CD4-positive, alpha-beta T cell treated with Interleukin-17A for 4 hours (primary cell): ENCODE data around the gene PPP1R7.

Experiments used
- DNase-seq: peaks from one replicate; pipeline ENCODE4 v3.0.0-alpha.2; 2020; ENCODE audit warnings: mixed read lengths

Gene PPP1R7

DNA sequence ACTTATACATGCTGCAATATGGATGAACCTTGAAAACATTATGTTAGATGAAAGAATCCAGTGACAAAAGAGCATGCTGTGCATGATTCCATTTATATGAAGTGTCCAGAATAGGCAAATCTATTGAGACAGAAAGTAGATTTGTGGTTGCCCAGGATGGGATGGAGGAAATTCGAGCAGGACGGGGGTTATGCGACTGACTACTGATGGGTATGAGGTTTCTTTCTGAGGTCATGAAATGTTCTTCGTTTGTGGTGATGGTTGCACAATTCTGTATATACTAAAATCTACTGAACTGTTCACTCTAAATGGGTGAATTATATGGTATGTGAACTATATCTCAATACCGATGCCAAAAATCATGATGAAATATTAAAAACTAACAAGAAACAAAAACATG is 29.3 kb upstream of the PPP1R7 start:
- DNase-seq: no peak

DNA sequence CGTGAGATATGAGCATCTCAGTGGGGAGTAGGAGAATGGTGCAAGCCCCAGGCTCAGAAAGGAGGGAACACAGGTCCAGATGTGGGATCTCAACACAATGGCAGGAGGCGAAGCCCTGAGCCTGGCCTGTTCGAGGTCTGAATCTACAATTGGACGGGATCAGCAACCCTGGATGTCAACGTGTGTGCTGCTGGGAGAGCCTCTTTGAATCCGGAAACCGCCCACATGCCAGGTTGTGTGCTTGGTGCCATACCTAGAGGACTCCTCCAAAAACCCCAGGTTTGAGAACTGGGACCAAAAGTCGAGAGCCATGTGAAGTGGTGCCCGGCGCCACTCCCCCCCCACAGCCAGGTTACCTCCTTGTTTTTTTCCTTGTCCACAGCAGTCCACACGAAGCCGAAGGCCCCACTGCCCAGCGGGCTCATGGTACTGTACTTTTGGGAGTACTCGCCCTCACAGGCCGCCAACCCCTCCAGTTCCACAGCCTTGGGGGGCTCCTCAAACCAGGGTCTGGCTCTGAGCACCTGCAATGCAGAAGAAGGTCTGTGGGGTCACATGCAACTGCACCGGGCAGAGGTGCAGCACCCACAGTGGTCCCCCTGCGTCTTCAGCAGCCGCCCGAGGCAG is 27.8 kb upstream of the PPP1R7 start:
- DNase-seq: no peak

DNA sequence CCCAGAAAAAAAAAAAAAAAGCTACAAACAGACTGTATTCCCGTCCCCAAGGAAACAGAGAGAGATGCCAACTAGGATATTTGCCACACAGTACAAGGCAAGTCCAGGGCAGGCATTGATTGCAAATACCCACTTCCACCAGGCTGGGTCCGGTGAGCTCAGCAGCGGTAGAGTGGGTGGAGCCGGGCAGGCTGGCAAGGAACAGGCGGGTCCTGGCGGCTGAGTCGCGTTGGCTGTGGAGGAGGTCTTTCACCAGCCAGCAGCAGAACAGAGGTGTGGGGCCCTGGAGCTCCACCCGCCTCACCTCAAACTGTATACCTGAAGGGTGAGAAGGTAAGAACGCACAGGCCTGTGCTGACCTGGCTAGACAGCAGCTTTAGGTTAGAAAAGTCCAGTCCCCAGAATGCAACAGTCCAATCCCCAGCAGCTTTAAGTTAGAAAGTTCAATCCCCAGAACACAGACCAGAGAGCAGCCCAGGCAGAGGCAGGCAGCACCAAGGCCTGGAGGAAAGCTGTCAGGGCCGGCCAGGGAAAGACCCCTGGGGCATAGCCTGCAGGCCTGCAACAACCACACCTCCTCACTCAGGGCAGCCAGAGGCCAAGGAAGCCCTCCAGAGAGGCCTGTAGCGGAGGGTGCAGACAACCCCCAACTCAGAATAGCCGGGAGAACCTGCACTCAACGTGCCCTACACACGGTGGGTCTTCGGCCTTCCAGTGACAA is 26.3 kb upstream of the PPP1R7 start:
- peak; percentile 65 for DNase-seq

DNA sequence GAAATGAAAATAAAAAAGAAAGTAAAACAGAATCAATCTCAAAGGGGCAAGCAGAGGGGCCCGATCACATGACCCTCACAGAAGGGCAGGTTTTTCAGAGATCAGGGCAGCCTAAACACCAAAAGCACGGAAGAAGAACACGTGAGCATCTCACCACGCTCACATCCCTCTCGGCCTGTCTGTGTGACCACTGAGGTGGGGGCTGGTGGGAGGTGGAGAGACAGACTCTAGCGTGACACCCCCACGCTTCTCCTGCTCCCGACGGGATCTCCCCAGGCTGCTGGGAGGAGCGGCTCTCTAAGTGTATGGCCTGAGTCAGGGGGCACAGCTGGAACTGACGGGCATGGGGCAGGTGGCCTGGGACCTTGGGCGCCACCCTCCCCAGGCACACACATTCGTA is 24.6 kb upstream of the PPP1R7 start:
- no peak for DNase-seq

DNA sequence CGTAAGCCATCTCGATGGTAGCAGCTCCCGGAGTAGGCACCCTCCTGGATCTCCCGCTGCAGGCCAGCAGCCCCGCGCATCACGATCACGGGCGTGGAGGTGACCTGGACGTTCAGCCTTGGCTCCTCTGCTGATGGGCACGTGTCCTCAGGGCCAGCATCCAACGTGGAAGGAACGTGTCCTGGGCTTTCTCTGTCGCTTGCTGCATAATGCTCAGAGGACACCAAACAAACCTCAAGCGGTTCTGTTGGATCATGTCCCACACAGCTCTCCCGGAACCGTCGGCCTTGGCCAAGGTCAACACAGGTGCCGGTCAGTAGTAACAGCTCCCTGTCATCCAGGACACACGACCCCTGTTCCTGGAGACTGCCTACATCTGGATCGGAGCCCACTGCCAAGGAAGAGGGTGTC is 24.1 kb upstream of the PPP1R7 start:
- DNase-seq: no peak

DNA sequence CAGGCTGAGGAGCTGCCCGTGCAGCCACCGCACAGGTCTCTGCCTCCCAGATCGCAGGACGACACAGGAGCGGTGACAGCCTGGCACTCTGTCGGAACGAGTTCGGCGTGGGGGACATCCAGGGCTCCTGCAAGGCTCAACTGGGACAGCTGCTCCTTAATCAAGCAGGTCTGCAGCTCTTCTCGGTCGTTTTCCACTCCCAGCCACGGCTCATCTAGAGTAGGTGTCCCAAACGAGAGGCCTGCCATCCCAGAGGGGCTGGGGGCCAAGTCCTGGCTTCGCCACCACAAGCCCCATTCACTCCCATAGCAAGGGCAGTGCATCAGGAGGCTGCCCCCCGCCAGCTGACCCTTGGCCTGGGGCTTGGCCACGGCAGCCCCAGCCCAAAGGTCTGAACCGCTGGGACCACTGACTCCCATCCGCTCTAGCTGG is 23.5 kb upstream of the PPP1R7 start:
- DNase-seq: no peak

DNA sequence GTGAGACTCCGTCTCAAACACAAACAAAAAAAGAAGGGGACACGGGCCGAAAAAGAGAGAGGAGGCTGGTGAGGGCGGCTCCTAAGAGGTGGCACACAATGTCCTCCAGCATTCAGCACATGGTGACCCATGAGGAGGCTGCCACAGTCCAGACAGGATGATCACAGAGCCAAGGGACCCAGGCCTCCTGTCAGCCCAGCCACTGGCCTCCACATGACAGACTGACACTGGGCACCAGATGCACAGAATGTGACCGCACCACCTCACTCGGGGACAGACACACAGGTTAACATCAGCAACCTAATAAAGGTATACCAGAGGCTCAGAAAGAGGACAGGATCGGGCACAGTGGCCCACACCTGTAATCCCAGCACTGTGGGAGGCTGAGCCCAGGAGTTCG is 22.0 kb upstream of the PPP1R7 start:
- no peak for DNase-seq

DNA sequence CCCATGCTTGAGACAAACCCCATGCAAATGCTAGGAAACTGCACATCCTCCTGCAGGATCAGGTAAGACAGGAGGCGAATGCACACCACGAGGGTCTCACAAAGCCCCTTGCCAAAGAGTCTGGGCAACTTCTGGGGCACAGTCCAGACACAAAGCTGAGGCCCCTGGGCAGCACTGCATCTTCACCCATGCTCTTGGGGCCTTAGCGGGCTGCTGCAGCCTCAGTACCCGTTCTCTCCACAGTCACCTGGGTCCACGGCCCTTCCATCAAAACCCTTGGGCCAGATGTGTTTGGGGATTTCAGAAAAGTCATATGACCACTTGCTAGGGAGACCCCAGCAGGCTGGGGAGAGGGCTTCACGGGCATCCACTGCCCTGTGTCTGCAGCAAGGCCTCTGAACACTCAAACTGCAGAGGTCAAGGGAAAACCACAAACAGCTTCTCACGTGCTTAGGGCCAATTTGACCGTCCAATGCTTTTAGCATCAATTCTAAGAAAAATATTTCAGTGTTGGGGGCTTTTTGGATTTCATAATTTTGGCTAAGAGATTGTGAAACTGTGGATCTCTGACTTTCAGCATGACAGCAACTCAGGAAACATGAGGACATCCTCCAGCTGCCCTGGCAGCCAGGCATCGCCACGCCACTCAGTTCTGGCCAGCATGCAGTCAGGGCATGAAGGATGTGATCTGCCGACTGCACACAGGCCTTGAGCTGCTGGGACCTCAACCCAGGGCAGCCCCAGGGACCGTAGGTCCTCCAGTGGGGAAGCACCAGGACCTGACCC is 21.0 kb upstream of the PPP1R7 start:
- DNase-seq: no peak

DNA sequence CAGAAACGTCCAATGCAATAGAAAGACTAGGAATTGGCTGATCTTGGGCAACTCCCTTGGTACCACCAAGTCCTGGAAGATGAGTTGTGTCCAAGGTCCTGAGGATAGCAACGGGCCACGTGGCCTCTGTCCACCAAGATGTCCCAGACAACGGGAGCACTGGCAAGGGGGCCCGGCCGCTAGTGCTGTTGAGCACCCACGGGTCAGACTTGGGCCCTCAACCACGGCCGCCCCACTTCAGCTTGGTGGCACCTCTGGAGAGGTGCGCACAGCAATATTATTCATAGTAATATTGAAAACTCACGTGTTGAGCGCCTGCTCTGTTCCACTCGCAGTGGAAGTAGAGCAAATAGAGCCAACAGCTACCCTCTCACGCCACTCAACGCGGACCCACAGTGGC is 20.0 kb upstream of the PPP1R7 start:
- no peak for DNase-seq

DNA sequence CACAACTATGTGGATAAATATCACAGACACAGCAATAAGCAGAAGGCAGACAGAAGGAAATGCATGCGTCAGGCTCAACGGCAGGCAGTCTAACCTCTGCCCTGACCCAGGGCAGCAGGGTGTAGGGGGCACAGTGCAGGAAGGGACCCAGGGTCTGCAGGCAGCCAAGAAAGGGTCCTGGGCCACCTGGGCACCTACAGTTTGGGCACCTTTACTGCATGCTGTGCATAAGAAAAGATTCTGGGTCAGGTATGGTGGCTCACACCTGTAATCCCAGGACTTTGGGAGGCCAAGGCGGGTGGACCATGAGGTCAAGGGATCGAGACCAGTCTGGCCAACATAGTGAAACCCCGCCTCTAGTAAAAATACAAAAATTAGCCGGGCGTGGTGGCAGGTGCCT is 18.7 kb upstream of the PPP1R7 start:
- no peak for DNase-seq

DNA sequence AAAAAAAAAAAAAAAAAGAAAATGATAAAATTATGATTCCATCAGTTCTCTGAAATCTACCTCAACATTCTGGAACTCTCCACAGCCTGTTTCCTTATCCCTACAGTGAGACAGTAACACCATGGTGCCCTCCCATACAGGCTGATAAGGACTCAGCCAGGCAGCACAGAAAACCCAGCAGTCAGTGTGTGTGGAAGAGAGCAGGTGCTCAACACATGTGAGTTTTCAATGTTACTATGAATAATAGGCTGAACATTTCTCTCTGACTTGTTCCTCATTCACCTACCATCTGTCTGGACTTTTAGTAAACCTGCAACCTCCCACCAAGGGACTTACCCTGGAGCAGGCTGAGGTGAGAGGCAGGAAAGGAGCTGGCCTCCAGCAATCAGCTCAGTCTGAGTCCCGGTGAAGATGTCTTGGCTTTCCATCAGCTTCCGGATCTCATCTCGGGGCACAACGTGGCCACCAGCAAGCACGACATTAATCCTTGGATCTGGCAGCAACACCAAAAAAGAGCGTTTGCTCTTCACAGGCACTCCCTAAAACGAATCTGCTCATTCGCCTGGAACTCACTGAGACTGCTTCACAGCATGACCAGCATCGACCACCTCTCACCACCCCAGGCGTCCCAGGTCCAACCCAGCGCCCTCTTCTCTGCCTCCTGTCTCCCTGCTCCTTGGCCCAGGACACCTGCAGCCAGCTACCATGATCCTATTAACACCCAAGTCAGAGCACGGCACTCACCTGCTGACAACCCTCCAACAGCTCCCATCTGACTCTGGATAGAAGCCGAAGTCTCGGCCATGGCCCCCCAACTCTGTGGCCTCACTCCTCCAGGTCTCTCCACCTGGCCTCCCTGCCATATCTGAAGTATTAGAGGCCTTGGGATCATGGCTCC is 17.5 kb upstream of the PPP1R7 start:
- no peak for DNase-seq

DNA sequence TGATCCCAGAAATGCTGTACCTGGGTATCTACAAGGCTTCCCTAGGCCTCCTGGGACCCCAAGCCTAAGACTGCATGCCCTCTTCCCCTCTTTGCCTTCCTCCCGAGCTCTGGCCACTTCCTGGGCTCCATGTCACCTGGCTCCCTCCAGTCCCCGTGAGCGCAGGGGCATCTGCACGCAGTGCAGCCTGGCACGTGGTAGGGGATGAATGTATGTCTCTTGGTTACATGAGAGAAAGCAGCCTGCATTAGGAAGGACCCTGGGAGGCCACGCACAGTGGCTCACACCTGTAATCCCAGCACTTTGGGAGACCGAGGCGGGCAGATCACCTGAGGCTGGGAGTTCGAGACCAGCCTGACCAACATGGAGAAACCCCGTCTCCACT is 16.8 kb upstream of the PPP1R7 start:
- no peak for DNase-seq

DNA sequence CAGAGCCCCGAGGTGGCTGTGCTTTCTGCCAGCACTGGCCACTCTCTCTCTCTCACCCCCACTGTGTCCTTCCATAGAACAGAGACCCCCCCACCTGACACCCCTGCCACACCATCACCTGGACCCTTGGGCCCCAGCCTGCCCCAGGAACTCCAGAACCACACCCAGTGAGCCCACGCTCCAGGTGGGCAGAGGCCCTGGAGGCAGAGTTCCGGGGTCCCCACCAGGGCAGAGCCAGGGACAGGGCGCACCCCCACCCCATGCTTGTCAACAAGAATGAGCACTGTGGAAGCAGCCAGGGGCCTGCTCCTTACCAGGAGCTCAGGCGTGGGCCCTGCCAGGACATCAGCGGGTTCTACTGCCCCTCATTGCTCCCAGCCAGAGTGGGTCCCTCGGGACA is 15.6 kb upstream of the PPP1R7 start:
- no peak for DNase-seq

DNA sequence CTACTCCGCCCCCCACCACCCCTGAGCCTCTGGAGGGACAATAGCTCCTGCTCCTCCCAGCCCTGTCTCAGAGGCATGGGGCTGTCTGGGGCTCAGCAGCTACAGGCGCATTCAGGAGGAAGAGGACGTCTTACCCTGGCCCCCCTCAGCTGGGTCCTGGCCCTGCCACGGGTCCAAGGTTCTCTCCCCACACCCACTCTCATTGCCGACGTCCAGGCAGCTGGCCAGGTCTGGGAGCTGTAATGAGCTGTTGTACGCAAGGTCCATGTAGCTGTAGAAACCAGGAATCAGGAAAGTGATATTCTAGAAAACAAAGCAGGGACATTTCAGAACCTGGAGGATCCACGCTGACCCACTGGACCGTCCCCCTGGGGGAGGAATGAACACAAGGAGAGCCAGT is 14.5 kb upstream of the PPP1R7 start:
- DNase-seq: no peak

DNA sequence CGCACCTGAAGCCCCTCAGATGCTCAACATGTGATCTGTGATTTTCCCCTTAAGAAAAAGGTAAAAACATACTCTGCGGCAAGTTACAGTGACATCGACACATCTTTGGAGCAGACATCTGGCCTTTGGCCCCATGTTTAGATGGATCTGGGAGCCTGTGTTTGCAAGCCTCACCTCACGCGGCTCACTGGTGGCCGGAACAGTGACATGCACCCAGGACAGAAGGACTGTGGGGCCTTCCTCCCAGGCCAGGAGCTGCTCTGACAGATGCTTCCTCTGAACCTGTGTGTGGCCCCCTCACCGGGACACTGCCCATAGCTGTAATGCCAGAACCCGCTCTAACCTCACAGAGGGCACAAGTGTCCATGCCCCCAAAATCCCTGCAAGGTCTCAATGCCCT is 14.1 kb upstream of the PPP1R7 start:
- DNase-seq: no peak

DNA sequence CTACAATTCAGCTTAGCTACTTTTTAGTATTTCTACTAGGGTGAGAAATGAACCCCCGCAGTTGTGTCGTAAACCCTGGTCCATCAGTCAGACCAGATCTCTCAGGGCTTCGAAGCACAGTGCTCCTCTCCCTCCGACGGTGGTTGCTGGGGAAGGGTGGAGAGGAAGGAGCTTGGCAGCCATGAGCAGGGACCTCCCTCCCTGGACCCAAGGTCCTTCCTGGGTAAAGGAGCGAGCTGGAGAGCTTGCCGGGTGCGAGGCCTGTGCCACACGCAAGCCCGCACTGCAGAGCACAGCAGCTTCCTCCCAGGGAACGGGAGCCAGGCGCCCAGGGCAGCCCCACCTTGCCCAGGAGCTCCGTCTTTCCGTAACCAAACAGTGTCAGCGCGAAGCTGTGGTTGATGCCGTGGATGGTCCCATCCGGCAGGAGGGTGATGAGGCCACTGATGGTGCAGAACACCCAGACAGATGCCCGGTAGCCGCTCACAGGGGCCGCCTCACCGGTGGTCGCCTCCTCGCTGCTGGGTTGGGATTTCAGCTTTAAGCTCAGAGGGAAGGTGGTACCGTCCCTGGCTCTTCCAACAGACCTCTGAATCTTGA is 13.5 kb upstream of the PPP1R7 start:
- no peak for DNase-seq

DNA sequence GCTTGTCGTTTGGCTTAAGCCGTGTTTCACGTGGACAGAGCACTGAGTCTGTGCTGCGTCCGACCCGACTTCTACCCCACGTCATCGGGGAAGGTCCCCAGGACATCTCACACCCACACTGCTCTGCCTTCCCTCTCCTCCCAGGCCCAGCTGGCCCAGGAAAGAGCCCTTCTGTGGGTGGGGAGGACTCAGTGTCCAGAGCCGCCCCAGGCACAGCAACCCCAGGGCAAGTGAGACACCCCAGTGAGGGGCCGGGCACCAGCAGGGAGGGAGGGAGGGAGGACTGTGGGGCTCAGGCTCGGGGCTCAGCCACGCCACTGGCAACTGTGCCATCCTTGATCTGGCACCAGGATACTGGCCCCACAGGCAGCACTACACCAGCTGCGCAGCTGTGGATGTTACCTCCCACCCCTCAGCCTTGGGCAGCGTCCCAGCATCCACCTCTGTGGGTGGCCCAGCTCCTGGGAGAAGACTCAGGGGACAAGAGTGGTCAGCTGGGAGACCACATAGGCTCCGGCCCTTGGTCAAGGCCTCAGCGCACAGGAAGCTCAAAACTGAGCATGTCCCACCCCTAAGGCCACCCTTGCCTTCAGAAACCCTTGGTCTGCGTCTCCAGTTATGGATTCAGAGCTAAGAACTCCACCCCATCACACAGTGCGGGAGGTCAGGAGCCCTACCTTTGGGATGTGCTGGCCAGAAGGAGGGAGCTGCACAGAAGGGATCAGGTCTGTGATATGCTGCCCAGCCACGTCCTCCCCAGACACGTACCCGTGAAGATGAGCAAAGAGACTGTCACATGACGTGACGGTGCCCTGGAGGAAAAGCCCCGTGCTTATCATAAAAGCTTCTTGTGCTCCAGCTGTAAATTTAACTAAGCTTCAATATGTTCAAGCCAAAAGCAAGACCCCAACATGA is 12.7 kb upstream of the PPP1R7 start:
- no peak for DNase-seq

DNA sequence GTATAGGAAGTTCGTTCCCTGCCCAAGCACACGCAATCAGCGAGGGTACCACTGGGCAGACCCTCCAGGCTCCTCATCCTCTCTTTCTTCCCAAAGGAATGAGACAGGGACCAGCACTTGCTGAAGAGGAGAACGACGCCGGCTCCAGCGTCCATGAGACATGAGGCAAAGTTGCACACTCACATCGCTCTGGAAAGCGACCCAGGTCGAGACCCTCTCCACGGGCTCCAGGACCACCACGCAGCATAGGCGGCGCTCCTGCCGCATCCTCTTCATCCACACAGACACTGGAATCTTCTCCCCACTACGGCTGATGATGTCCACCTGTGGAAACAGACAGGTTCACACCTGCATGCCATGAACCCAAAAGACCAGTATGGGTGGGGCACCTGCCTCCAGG is 11.8 kb upstream of the PPP1R7 start:
- no peak for DNase-seq

DNA sequence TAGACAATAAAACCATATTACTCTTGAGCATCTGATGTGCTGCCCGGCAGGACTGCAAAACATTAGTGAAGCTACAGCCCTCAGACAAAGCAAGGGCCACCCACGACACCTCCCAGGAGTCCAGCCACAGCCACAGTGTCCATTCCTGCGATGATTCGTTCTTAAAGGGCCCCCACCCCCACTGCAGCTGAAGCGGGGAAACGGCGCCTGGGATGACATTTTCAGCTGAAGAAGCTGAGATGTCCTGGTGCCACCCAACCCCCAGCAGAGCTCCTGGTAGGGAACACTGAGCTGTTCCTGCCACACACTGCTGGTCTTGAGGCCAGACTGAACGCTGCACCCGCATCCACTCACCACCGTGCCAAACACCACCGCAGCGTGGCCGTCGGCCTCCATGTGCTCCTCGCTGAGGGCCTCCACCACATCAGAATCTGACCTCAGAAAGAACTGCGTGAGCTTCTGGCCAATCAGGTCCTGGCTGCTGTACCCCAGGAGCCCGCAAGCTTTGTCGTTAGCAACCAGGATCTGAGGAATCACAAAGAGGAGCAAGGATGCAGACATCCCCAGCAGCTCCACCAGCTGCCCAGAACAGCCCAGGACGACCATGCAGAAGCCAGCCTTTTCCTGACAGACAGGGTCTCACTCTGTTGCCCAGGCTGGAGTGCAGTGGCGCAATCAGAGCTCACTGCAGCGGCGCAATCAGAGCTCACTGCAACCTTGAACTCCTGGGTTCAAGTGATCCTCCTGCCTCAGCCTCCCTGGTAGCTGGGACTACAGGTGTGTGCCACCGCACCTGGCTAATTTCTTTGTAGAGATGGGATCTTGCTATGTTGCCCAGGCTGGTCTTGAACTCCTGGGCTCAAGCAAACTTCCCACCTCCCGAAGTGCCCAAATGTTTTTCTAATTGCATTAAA is 10.5 kb upstream of the PPP1R7 start:
- no peak for DNase-seq

DNA sequence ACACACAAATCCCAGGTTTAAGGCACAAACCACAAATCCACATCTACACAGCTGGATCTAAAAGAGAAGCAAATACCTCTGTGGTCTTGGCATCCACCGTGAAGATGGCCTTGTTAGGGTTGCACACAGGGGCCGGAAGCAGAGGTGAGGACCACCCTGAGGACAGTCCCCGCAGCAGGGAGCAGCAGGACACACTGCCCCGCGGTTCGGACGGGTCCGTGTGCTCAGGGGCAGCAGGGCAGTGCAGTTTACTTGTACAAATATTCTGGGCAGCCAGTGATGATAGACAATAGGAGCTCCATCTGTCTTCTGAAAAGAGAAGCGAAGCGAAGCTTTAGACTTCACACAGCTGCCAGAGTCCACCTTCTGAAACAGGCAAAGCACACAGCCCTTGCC is 9.8 kb upstream of the PPP1R7 start:
- no peak for DNase-seq
